PFSK-1 (cell line): ENCODE results near the gene SETD6.

Source experiments
- FOXP2 ChIP-seq: optimal IDR thresholded peaks from 2 replicates; pipeline ENCODE3; 2011; ENCODE audit warnings: borderline replicate concordance, control low read depth, inconsistent platforms; ENCODE audit not compliant: insufficient read depth; ENCODE audit errors: extremely low read length, extremely low read depth
- POLR2AphosphoS5 ChIP-seq: IDR thresholded peaks from 2 replicates; pipeline ENCODE4 v1.6.1; 2012; ENCODE audit warnings: low read depth, mild to moderate bottlenecking, control low read depth, low read length, moderate library complexity
- SIN3A ChIP-seq: IDR thresholded peaks from 2 replicates; pipeline ENCODE4 v1.6.1; 2012; ENCODE audit warnings: mild to moderate bottlenecking, low read length, moderate library complexity, borderline replicate concordance; ENCODE audit not compliant: insufficient read depth
- TAF1 ChIP-seq: IDR thresholded peaks from 2 replicates; pipeline ENCODE4 v1.6.1; 2012; ENCODE audit warnings: low read length, control low read depth, borderline replicate concordance; ENCODE audit not compliant: insufficient read depth
- TF ChIP-seq, protein P1 (sequence below), 2 experiments: IDR thresholded peaks; 2 replicates each; pipeline versions ENCODE4 v1.6.1 to v1.8.0; 2011 to 2012; ENCODE audit warnings: low read depth in 2 of 2, low read length in 2 of 2, control low read depth in 1 of 2, inconsistent platforms in 1 of 2, mild to moderate bottlenecking in 1 of 2, moderate library complexity in 1 of 2; ENCODE audit not compliant: insufficient read depth in 1 of 2

DNA sequence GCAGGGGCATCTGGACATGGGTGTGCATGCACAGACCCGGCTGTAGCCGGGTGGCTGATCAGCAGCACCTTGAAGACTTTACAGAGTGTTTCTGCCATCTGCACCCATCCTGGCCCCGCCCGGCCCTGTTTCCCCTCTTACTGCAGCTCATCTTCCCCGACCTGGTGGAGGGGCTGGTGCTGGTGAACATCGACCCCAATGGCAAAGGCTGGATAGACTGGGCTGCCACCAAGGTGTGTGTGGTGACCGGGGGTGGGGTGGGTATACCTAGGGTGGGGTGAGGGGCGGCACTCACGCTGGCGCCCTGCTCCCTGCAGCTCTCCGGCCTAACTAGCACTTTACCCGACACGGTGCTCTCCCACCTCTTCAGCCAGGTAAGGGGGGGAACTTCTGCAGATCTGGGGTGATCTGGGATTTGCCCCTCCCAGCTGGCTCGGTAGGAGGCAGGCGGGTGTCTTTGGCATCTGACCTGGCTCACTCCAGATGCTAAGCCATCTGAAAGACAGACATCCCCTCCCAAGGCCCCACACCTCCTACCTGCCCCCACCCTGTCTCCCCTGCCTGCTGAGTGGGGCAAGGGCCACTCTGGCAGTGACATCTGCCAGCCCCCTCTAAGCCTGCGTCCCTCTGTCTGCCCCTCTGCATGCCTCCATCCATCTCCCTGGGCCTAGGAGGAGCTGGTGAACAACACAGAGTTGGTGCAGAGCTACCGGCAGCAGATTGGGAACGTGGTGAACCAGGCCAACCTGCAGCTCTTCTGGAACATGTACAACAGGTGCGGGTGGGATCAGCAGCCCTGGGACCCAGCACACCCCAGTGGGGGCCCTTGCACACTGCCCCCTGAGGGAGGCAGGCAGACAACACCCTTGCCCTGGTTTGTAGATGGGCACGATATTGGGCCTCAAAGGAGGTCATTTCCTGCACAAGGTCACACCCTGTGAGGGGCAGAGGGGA lies 8.8 kb upstream of the SETD6 start:
- TF ChIP-seq SIN3A = no peak
- no peak for TF ChIP-seq POLR2AphosphoS5
- TF ChIP-seq, protein P1, sequence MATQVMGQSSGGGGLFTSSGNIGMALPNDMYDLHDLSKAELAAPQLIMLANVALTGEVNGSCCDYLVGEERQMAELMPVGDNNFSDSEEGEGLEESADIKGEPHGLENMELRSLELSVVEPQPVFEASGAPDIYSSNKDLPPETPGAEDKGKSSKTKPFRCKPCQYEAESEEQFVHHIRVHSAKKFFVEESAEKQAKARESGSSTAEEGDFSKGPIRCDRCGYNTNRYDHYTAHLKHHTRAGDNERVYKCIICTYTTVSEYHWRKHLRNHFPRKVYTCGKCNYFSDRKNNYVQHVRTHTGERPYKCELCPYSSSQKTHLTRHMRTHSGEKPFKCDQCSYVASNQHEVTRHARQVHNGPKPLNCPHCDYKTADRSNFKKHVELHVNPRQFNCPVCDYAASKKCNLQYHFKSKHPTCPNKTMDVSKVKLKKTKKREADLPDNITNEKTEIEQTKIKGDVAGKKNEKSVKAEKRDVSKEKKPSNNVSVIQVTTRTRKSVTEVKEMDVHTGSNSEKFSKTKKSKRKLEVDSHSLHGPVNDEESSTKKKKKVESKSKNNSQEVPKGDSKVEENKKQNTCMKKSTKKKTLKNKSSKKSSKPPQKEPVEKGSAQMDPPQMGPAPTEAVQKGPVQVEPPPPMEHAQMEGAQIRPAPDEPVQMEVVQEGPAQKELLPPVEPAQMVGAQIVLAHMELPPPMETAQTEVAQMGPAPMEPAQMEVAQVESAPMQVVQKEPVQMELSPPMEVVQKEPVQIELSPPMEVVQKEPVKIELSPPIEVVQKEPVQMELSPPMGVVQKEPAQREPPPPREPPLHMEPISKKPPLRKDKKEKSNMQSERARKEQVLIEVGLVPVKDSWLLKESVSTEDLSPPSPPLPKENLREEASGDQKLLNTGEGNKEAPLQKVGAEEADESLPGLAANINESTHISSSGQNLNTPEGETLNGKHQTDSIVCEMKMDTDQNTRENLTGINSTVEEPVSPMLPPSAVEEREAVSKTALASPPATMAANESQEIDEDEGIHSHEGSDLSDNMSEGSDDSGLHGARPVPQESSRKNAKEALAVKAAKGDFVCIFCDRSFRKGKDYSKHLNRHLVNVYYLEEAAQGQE (IDR thresholded peaks at IDR 0.05; ENCODE audit: insufficient read depth in 1 of 2, low read depth in 2 of 2, low read length in 2 of 2) = no peak
- no peak for TF ChIP-seq TAF1
- TF ChIP-seq FOXP2 = no peak
